NCI-H774 (cell line): ENCODE measurements around the gene SMOC2.

ENCODE experiments used
- DNase-seq: peaks from one replicate; lab custom pipeline; 2025; lab: John Stamatoyannopoulos, UW

Gene SMOC2

DNA sequence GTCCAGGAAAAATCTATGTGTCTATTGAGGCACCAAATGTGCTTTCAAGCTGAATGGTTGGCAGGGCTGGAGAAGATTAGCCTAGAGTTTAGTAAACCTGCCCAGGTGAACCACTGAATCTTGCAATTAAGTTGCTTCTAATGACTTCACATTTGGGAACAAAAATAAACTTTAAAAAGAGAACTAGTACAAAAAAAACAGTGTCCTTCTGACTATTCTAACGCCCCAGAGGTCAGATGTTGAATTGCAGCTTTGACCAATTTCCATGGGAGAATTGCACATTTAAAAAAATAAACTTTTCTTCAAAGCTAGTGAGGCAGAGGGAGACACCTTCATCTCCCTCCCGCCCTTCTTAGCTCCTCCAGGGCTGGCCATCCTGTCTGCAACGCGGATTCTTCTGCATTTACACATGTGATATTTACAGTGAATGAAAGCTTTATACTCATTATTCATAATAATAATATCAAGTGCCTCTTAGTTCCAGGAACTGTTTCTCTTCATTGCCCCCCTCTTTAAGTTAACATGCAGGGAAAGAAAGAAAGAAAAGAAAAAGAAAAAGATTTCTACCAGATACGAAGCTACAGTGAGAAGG is 270.2 kb downstream of the SMOC2 start:
- DNase-seq, result no peak

DNA sequence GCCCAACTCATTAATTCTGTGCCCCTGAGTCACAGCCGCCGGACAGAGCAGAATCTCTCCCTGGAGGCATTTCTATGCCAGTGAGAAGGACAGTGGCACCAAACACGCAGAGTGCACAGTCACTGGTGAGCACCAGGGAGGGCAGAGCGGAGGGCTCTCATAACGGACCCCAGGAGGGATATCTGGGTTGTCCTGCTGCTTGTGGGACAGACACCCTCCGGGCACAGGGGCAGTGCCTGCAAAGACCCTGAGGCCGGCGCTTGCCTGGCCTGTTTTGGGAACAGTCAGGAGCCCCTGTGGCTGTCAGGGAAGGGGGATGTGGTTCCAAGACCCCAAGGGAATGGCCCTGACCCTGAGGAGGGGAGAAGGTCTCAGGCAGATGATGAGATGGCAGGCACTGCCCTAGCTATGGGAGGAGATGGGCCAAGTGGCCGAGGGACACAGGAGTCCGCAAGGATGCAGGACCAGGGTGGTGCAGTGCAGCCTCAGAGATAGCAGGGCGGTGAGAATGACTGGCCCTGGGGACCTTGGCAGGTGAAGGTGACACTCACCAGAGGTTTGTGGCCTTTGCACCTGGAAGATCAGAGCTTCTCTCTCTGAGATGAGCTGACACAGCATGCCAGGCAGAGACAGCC is 270.8 kb downstream of the SMOC2 start:
- DNase-seq, result no peak

DNA sequence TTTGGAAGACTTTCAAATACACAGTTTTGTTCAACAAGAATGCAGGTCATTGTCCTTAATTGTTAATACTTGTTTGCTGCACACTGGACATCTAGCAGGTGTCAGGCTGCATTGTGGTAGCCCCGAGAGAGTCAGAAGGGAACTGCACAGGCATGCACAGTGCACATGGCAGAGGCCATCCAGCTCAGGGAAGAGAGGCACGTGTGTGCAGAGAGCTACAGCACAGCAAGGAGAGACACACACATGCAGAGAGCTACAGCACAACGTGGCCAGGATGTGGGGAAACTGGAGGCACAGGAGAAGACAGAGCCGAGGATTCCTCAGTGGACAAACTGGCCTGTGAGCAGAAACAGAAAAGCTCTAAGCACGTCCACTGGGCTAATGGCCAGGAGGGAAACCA is 272.0 kb downstream of the SMOC2 start:
- DNase-seq, result no peak

DNA sequence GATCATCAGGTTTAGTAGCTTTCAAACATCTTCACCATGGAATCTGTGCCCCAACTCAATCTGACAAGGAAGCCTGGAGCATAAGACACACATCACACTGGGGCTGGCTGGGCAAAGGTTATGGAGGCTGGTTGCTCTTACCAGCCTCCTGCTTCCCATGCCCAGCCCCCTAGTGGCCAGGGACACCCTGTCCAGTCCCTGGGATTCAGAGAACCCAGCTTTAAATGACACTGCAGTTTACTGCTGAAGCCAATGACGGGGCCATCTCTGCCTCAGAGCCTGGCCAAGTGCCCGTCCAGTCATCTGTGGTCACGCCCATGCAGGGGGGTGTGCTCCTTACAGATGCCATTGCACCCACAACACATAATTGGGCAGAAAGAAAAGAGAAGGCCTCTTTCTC is 272.9 kb downstream of the SMOC2 start:
- DNase-seq, result no peak

DNA sequence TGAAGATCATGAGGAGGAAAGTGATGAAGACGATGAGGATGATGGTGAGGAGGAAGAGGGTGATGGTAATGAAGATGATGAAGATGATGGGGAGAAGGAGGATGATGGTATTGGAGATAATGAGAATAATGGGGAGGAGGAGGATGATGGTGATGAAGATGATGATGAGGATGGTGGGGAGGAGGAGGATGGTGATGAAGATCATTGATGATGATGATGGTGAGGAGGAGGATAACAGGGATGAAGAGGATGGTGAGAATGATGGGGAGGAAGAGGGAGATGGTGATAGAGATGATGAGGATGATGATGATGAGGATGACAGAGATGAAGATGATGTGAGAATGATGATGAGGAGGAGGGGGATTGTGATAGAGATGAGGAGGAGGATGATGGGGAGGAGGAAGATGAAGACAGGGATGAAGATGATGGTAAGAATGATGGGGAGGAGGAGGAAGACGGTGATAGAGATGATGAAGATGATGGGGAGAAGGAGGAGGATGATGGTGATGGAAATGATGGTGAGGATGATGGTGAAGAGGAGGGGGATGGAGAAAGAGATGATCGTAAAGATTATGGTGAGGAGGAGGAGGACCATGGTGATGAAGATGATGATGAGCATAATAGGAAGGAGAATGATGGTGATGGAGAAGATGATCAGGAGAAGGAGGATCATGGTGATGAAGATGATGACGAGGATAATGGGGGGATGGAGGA is 273.7 kb downstream of the SMOC2 start:
- DNase-seq, result no peak

DNA sequence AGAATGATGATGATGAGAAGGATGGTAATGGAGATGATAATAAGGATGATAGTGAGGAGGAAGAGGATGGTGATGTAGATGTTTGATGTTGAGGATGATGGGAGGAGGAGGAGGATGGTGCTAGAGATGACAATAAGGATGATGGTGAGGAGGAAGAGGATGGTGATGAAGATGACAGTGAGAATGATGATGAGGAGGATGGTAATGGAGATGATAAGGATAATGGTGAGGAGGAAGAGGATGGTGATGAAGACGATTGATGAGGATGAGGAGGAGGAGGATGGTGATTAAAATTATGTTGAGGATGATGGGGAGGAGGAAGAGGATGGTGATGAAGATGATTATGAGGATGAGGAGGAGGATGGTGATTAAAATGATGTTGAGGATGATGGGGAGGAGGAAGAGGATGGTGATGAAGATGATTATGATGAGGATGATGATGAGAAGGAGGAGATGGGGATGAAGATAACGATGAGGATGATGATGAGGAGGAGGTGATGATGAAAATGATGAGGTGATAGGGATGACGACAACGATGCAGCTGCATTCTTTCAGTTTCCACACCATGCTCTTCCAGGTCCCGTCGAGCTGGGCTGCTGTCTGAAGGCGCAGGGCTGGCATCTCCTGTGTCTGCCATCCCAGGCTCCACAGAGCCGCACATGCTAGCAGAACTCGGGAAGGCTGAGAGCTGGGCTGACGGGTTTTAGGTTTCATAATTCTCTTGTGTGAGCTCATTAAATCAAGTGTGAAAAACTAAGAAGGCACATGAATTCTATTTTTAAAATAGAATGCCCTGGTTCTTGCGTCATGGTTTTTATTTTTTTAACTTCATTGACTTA is 274.9 kb downstream of the SMOC2 start:
- no peak for DNase-seq

DNA sequence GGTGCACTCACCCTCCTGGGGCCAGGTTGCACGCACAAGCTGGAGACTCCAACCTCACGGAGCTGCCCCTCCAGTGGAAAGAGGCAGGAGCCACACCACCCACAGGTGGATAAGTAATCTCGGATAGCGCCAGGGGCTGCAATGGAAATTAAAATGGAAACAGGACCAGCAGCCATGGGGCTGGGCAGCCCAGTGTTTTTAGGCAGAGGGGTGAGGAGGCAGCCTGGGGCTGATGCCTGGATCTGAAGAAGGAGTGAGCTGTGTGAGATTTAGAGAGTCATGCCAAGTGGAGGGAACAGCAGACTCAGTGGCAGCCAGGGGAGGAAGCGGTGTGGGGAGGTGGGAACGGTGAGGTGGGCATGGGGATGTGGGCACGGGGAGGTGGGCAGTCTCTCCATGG is 275.6 kb downstream of the SMOC2 start:
- no peak for DNase-seq

DNA sequence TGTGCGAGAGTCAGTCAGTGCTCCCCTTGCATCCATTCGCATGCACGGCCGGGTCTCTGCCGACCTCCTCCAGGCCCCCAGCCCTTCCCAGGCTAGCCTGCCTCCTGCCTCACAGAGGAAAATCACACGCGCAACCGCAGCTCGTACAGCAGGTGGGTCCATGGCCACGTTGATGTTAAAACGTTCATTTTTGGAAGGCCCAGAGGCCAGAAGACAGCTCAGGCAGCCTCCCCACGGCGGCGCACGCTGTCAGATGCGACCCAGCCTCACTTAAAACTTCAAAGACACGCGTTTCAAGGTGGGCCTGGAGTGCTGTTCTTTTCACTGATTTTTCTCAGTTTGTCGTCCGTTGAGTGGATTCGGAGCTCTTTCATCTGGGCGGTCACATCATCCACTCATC is 276.5 kb downstream of the SMOC2 start:
- no peak for DNase-seq
